Muscle layer of duodenum (tissue), 2 donors: ENCODE data around the gene SCN3B.
A peak's percentile ranks its signal among the peaks of the same experiment; 100 is the strongest.

ENCODE experiments used
- H3K27ac ChIP-seq: one replicate; pipeline ENCODE4 v1.7.0; 2013; ENCODE audit warnings: mild to moderate bottlenecking, low read length
- H3K27me3 ChIP-seq: one replicate; pipeline ENCODE4 v1.7.0; 2013; ENCODE audit warnings: low read depth, mild to moderate bottlenecking, control low read depth, low read length
- H3K36me3 ChIP-seq, 2 donors: one replicate each; pipeline ENCODE4 v1.7.0; 2013; ENCODE audit warnings: low read length in 2 of 2, control low read depth in 1 of 2, mild to moderate bottlenecking in 1 of 2; ENCODE audit not compliant: insufficient read depth in 2 of 2, control insufficient read depth in 1 of 2
- H3K4me1 ChIP-seq, 2 donors: one replicate each; pipeline ENCODE4 v1.7.0; 2013; ENCODE audit warnings: low read length in 2 of 2, mild to moderate bottlenecking in 2 of 2, control low read depth in 1 of 2, moderate library complexity in 1 of 2; ENCODE audit not compliant: insufficient read depth in 2 of 2, control insufficient read depth in 1 of 2
- H3K4me3 ChIP-seq, 2 donors: one replicate each; pipeline ENCODE4 v1.7.0; 2013; ENCODE audit warnings: low read length in 2 of 2, low read depth in 1 of 2, mild to moderate bottlenecking in 1 of 2
- H3K9me3 ChIP-seq, 2 donors: one replicate each; pipeline ENCODE4 v1.7.0; 2013; ENCODE audit warnings: low read length in 2 of 2, control low read depth in 1 of 2, mild to moderate bottlenecking in 1 of 2; ENCODE audit not compliant: control insufficient read depth in 1 of 2
- donor health status: healthy.

SCN3B gene, protein sequence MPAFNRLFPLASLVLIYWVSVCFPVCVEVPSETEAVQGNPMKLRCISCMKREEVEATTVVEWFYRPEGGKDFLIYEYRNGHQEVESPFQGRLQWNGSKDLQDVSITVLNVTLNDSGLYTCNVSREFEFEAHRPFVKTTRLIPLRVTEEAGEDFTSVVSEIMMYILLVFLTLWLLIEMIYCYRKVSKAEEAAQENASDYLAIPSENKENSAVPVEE

DNA sequence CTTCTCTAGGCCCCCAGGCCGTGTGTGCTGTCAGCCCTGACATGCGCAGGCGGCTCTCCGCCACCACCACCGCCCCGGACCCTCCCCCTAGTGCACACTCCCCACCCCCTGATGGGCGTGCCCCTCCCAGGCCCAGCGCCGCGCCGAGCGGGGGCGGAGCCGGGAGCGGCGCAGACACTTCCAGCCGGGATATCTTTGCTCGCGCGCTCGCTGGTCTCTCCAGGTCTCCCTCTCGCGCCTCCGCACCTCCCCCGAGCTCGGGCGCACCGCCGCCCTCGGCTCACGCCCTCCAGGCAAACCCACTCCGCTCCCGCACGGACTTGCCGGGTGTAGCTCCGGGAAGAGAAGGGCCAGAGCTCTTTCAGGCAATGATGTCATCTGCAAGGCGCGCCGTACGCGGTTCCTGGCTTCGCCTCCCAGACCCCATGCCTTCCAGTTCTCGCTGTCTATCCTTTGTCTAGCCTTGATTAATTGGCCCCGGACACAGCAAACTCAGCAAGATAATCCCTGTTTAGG lies at the start of gene SCN3B:
TSS of gene SCN3B (minus strand) at position 59 of the 516 bp plus-strand sequence. CDS start 823 bp downstream, outside the sequence.
- peak within 1 kb of the TSS; percentile 26 for H3K27ac ChIP-seq
- H3K4me1 ChIP-seq, result peaks cover 0 to 12% of the 10 kb centered on the region in 2 donors
- H3K4me3 ChIP-seq, result peak within 1 kb of the TSS; percentile 58 to 85
- peaks cover 18% of the 10 kb centered on the region for H3K27me3 ChIP-seq
- H3K36me3 ChIP-seq, result no peaks in the 10 kb centered on the region
- no peaks in the 10 kb centered on the region for H3K9me3 ChIP-seq

DNA sequence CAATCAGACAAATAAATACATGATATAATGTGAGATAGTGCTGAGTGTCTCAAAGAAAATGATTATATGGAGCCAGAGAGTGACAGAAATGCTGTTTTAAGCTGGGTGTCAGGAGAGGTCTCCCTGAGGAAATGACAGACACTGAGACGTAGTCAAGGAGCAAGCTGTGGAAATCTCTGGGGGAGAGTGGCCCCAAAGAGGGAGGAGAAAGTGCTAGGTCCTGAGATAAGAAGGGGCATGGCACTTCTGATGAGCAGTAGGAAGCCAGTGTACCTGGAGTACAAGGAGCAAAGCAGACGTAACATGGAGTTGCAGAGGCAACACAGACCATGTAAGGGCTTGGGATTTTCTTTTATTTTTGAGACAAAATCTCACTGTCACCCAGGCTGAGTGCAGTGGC lies 48.3 kb upstream of the SCN3B start:
- no peaks in the 10 kb centered on the region for H3K36me3 ChIP-seq
- no peaks in the 10 kb centered on the region for H3K27me3 ChIP-seq
- no peak overlapping the region for H3K4me3 ChIP-seq
- H3K9me3 ChIP-seq, result no peaks in the 10 kb centered on the region
- no peak overlapping the region for H3K27ac ChIP-seq
- no peaks in the 10 kb centered on the region for H3K4me1 ChIP-seq

DNA sequence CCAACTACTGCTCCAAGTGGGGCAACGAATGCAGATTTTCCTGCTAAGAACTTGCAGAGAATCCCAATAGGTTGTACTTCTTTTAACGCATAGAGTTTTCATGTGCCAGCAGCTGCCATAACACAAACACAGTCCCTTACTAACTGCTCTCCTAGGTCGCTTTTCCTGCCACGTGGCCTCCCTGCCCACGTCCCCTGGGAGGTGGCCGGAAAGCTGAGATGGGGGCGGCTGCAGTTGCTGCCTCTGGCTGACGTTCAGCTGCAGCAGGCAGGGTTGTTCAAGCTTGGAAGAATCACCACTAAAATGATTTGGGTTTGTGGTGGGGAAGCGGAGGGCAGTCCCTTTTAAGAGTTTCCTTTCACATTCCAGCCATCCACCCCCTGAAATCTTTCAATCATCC lies 47.7 kb upstream of the SCN3B start:
- Histone ChIP-seq H3K4me3 (no peak overlapping the region), H3K4me1 (no peaks in the 10 kb centered on the region), H3K27me3 (no peaks in the 10 kb centered on the region), H3K36me3 (no peaks in the 10 kb centered on the region), H3K9me3 (no peaks in the 10 kb centered on the region), H3K27ac (no peak overlapping the region)

DNA sequence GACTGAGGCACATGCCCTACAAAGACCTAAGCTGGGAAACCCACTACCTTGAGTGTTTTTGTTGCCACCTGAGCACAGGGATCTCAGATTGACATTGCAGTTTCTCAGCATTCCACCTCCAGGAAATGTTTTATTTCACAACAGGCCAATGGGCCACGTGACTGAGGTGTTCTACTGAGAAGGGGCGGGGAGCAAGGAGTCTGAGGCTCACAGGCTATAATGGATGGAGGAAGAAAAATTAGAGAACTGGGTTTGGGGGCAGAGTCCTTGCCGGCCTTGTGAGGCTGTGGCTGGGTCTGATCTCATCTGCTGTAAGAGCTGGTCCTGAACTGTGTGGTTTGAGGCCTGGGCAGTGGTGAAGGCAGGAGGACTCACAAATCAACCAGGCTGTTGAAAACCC lies 46.3 kb upstream of the SCN3B start:
- no peaks in the 10 kb centered on the region for H3K36me3 ChIP-seq
- H3K4me1 ChIP-seq, result no peaks in the 10 kb centered on the region
- H3K4me3 ChIP-seq, result no peak overlapping the region
- no peaks in the 10 kb centered on the region for H3K27me3 ChIP-seq
- no peaks in the 10 kb centered on the region for H3K9me3 ChIP-seq
- no peak overlapping the region for H3K27ac ChIP-seq

DNA sequence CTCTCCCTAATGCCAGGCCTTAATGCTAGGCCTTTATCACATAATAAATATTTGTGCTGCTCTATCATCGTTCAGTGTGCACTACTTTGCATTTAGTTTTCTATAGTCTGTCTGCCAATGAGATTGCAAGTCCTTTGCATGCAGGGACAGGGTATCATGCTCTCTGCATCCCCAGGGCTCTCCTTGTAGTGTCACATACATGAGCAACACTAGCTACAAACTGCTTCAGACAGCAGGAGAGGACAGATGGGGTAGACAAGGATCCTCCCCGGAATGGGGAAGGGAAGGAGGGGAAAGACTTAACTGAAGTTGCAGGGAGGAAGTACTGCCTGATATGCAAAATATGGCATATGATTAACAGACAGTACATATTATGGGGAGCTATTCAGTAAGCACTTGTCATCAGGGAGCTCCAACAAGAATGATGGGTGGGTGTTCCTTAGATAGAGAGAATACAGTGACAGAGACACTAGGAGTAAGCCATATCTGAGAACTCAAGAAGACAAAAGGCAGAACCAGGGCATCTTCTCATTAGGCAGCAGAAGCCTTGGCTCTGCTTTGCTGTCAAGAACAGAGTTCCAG lies 44.2 kb upstream of the SCN3B start:
- Histone ChIP-seq H3K4me3 (no peak overlapping the region), H3K27ac (no peak overlapping the region), H3K27me3 (no peaks in the 10 kb centered on the region), H3K9me3 (no peaks in the 10 kb centered on the region), H3K4me1 (no peaks in the 10 kb centered on the region), H3K36me3 (no peaks in the 10 kb centered on the region)

DNA sequence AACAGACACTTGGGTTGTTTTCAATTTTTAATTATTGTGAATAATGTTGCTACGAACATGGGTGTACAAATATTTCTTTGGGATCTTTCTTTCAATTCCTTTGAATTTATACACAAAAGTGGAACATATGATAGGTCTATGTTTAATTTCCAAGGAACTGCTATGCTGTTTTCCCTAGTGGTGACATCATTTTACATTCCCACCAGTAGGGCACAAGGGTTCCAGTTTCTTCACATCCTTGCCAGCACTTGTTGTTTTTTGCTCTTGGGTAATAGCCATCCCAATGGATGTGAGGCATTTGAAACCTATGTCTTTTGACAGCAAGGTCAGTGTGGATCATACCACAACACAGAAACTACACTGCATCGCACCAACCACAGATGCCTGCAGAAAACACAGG lies 41.8 kb upstream of the SCN3B start:
- Histone ChIP-seq H3K9me3 (no peaks in the 10 kb centered on the region), H3K27ac (no peak overlapping the region), H3K27me3 (no peaks in the 10 kb centered on the region), H3K4me1 (no peaks in the 10 kb centered on the region), H3K4me3 (no peak overlapping the region), H3K36me3 (no peaks in the 10 kb centered on the region)

DNA sequence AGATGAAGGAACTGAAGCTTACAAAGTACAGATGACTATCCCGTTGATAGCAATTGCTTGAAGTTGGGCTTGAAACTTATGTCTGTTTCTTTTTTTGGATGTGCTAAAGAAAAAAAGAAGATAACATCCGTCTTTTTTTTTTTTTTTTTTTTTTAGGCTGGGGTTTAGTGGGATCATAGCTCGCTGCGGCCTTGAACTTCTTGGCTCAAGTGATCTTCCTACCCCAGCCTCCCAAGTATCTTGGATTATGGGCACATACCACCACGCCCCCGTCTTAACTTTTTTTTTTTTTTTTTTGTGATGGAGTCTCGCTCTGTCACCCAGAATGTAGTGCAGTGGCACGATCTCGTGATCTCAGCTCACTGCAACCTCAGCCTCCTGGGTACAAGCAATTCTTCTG lies 40.8 kb upstream of the SCN3B start:
- Histone ChIP-seq H3K9me3 (no peaks in the 10 kb centered on the region), H3K4me1 (no peaks in the 10 kb centered on the region), H3K27ac (no peak overlapping the region), H3K4me3 (no peak overlapping the region), H3K36me3 (no peaks in the 10 kb centered on the region), H3K27me3 (no peaks in the 10 kb centered on the region)

DNA sequence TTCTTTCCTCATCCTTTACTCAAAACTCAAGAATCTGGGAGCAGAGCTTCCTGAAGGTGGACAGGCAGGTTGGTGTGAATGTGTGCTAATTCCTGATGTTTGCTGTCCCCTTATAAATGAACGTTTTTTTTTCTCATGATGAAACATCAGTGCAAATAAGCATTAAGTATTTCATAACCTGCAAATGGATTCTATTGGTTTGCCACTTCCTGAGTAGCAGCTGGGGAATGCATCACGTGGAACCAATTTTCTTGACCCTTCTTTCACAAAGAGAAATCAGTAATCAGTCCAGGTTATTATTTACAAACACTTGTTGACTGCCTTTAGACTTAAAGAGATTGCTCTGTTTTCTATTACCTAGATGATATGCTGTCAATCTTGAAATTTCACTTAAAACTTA lies 40.1 kb upstream of the SCN3B start:
- no peak overlapping the region for H3K4me3 ChIP-seq
- no peaks in the 10 kb centered on the region for H3K36me3 ChIP-seq
- peaks cover 4% of the 10 kb centered on the region for H3K27me3 ChIP-seq
- no peaks in the 10 kb centered on the region for H3K4me1 ChIP-seq
- no peaks in the 10 kb centered on the region for H3K9me3 ChIP-seq
- no peak overlapping the region for H3K27ac ChIP-seq

DNA sequence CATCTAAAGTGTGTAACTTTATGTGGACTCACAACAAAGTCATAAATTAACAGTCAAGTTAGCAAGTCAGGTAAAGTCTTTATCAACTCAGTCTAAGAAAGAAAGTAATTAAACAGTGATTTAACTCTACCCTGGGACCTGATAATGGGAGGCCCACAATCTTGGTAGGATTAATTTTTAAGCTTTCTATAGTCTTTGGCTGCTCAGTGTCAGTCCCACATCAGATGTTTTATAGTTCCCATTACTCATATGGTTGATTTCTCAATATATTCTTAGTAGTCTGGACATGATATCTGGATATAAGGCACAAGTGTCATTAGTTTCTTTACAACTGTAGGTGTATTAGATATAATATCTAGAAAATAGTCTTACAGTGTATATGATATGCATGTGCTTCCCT lies 38.5 kb upstream of the SCN3B start:
- H3K4me3 ChIP-seq, result no peak overlapping the region
- no peaks in the 10 kb centered on the region for H3K36me3 ChIP-seq
- H3K27me3 ChIP-seq, result peaks cover 4% of the 10 kb centered on the region
- no peaks in the 10 kb centered on the region for H3K4me1 ChIP-seq
- no peak overlapping the region for H3K27ac ChIP-seq
- H3K9me3 ChIP-seq, result no peaks in the 10 kb centered on the region

DNA sequence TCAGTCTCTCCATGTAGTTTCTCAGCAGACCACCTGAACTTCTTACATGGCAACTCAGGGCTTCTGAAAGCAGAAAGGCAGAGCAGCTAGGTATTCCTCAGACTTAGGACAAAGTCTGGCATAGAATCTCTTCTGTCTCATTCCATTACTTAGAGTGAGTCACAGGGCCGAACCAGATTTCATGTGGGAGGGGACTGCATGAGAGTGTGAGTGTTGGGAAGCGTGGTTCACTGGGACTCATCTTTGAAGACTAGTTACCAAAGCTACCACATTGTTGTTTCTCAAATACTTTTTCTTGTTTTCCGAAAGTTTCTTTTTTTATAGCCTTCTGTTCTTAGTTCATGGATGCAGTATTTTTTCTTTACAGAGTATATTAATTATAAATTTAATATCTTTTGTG lies 36.1 kb upstream of the SCN3B start:
- H3K4me3 ChIP-seq, result no peak overlapping the region
- peaks cover 4% of the 10 kb centered on the region for H3K27me3 ChIP-seq
- H3K4me1 ChIP-seq, result no peaks in the 10 kb centered on the region
- no peaks in the 10 kb centered on the region for H3K36me3 ChIP-seq
- H3K9me3 ChIP-seq, result no peaks in the 10 kb centered on the region
- no peak overlapping the region for H3K27ac ChIP-seq

DNA sequence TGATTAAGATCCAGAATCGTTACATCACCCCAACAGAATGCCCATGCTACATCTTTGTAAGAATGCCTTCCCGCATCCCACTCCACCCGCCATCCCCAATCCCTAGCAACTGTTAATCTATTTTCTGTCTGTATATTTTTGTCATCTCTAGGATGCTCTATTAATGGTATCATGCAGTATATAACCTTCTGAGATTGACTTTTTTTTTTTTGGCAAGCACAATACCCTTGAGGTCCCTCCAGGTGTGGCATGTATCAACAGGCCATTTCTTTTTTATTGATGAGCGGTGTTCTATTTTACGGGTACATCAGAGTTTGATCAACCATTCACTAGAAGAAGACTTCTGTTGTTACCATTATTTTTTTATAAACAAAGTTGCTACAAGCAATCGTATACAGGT lies 30.2 kb upstream of the SCN3B start:
- H3K9me3 ChIP-seq, result no peaks in the 10 kb centered on the region
- H3K36me3 ChIP-seq, result no peaks in the 10 kb centered on the region
- H3K27ac ChIP-seq, result no peak overlapping the region
- H3K27me3 ChIP-seq, result no peaks in the 10 kb centered on the region
- no peaks in the 10 kb centered on the region for H3K4me1 ChIP-seq
- no peak overlapping the region for H3K4me3 ChIP-seq
